ENCODE results near the gene SGK1.

Gene SGK1

GRCh38 chr6:134343066-134343465, 25.2 kb upstream of the SGK1 start:
- Histone ChIP-seq H3K9ac (no peak overlapping the region), H3K27me3 (ENCODE audit: insufficient read depth, low read depth) (no peaks in the 10 kb centered on the region), H3K27ac (no peak overlapping the region), H3K4me1 (ENCODE audit: low read depth, poor library complexity, severe bottlenecking) (no peaks in the 10 kb centered on the region), H3K79me2 (ENCODE audit: insufficient read depth, low read depth) (no peaks in the 10 kb centered on the region), H3K4me2 (no peak overlapping the region), H4K20me1 (ENCODE audit: insufficient read depth) (no peaks in the 10 kb centered on the region), H3K36me3 (ENCODE audit: insufficient read depth) (no peaks in the 10 kb centered on the region), H2AFZ (ENCODE audit: low read depth) (no peak overlapping the region), H3K4me3 (IDR thresholded peaks at IDR 0.05; ENCODE audit: insufficient read depth, low read depth, low read length) (no peak overlapping the region)
- TF ChIP-seq CTCF (conservative IDR thresholded peaks at IDR 0.05; ENCODE audit: low read depth, low read length), result no peak

- no peak overlapping the region for H3K9ac ChIP-seq
These were observed 24.2 kb upstream of the SGK1 start for GRCh38 chr6:134341999-134342567.

GRCh38 chr6:134340179-134340975, 22.5 kb upstream of the SGK1 start:
- H3K4me2 ChIP-seq, result no peak overlapping the region
- no peaks in the 10 kb centered on the region for H3K79me2 ChIP-seq (ENCODE audit: insufficient read depth, low read depth)
- H3K27me3 ChIP-seq (ENCODE audit: insufficient read depth, low read depth), result no peaks in the 10 kb centered on the region
- no peaks in the 10 kb centered on the region for H4K20me1 ChIP-seq (ENCODE audit: insufficient read depth)
- no peak overlapping the region for H3K27ac ChIP-seq
- no peaks in the 10 kb centered on the region for H3K4me1 ChIP-seq (ENCODE audit: low read depth, poor library complexity, severe bottlenecking)
- H3K9ac ChIP-seq, result no peak overlapping the region
- H3K4me3 ChIP-seq (IDR thresholded peaks at IDR 0.05; ENCODE audit: insufficient read depth, low read depth, low read length), result no peak overlapping the region
- H3K36me3 ChIP-seq (ENCODE audit: insufficient read depth), result no peaks in the 10 kb centered on the region
- H2AFZ ChIP-seq (ENCODE audit: low read depth), result no peak overlapping the region
- no peak for TF ChIP-seq CTCF (conservative IDR thresholded peaks at IDR 0.05; ENCODE audit: low read depth, low read length)

More at GRCh38 chr6:134341999-134342567, 24.2 kb upstream of the SGK1 start:
- H3K79me2 ChIP-seq (ENCODE audit: insufficient read depth, low read depth), result no peaks in the 10 kb centered on the region
- H4K20me1 ChIP-seq (ENCODE audit: insufficient read depth), result no peaks in the 10 kb centered on the region
- H2AFZ ChIP-seq (ENCODE audit: low read depth), result no peak overlapping the region
- no peak overlapping the region for H3K27ac ChIP-seq
- H3K4me2 ChIP-seq, result no peak overlapping the region
- TF ChIP-seq CTCF (conservative IDR thresholded peaks at IDR 0.05; ENCODE audit: low read depth, low read length), result no peak
- H3K36me3 ChIP-seq (ENCODE audit: insufficient read depth), result no peaks in the 10 kb centered on the region
- no peaks in the 10 kb centered on the region for H3K27me3 ChIP-seq (ENCODE audit: insufficient read depth, low read depth)
- H3K4me1 ChIP-seq (ENCODE audit: low read depth, poor library complexity, severe bottlenecking), result no peaks in the 10 kb centered on the region
- H3K4me3 ChIP-seq (IDR thresholded peaks at IDR 0.05; ENCODE audit: insufficient read depth, low read depth, low read length), result no peak overlapping the region

- Histone ChIP-seq H3K36me3 (ENCODE audit: insufficient read depth) (no peaks in the 10 kb centered on the region), H3K79me2 (ENCODE audit: insufficient read depth, low read depth) (no peaks in the 10 kb centered on the region), H3K9ac (no peak overlapping the region), H2AFZ (ENCODE audit: low read depth) (no peak overlapping the region), H3K27me3 (ENCODE audit: insufficient read depth, low read depth) (no peaks in the 10 kb centered on the region), H4K20me1 (ENCODE audit: insufficient read depth) (no peaks in the 10 kb centered on the region), H3K4me1 (ENCODE audit: low read depth, poor library complexity, severe bottlenecking) (peaks cover 1% of the 10 kb centered on the region), H3K4me2 (no peak overlapping the region), H3K27ac (no peak overlapping the region), H3K4me3 (IDR thresholded peaks at IDR 0.05; ENCODE audit: insufficient read depth, low read depth, low read length) (no peak overlapping the region)
- no peak for TF ChIP-seq CTCF (conservative IDR thresholded peaks at IDR 0.05; ENCODE audit: low read depth, low read length)
These were observed 21.3 kb upstream of the SGK1 start for GRCh38 chr6:134339216-134339615.

Measured in KMS-11 (cell line).